WTC11 (cell line): ENCODE measurements around the gene RASSF3.

ENCODE experiments used
- CREM ChIP-seq: sonication (generic); formaldehyde crosslinking; IDR thresholded peaks from 2 replicates; pipeline ENCODE4 v1.8.1; 2022; ENCODE audit warnings: mild to moderate bottlenecking, missing genetic modification reagents, moderate library complexity
- CTCF ChIP-seq: fragments of 200-600 bp; IDR thresholded peaks from 2 replicates; pipeline ENCODE4 v1.8.0; 2022; ENCODE audit warnings: antibody characterized with exemption
- NFYB ChIP-seq: sonication (generic); formaldehyde crosslinking; conservative IDR thresholded peaks from 2 replicates; pipeline ENCODE4 v1.8.0; 2022; ENCODE audit warnings: low read depth, missing genetic modification reagents
- NR3C1 ChIP-seq: sonication (generic); formaldehyde crosslinking; conservative IDR thresholded peaks from 2 replicates; pipeline ENCODE4 v1.8.1; 2023; ENCODE audit warnings: low read depth, mild to moderate bottlenecking, missing genetic modification reagents
- RELA ChIP-seq: sonication (generic); formaldehyde crosslinking; IDR thresholded peaks from 2 replicates; pipeline ENCODE4 v1.8.1; 2022; ENCODE audit warnings: missing genetic modification reagents, mild to moderate bottlenecking, borderline replicate concordance
- RORB ChIP-seq: fragments of 250-450 bp; sonication (Bioruptor Pico); IDR thresholded peaks from 2 replicates; pipeline ENCODE4 v1.9.0; 2021; ENCODE audit warnings: mild to moderate bottlenecking
- SP1 ChIP-seq: sonication (generic); formaldehyde crosslinking; conservative IDR thresholded peaks from 2 replicates; pipeline ENCODE4 v1.8.1; 2022; ENCODE audit warnings: missing genetic modification reagents
- TEAD4 ChIP-seq: sonication (generic); formaldehyde crosslinking; IDR thresholded peaks from 2 replicates; pipeline ENCODE4 v1.8.0; 2022; ENCODE audit warnings: mild to moderate bottlenecking, missing genetic modification reagents
- TF ChIP-seq, protein P1 (sequence below): sonication (generic); formaldehyde crosslinking; IDR thresholded peaks from 2 replicates; pipeline ENCODE4 v1.8.0; 2022; ENCODE audit warnings: mild to moderate bottlenecking, missing genetic modification reagents

DNA sequence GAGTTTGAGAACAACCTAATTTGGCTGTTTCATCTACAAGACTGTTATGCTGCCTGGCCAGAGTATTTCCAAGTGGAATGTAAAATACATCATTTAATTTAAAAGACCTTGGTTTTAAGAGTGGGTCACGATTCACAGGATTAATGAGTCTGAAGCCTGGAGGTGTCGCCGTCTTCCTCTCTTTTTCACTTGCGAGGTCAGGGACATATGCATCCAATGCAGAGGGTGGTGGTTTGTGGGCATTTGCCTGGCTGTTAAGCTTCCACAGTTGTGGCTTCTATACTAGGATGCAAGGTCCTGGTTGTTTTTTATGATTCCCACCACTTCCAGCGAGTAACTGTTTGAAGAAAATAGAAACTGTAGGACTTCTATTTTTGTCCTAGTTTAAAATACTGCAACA, 22.8 kb upstream of the RASSF3 start:
- TF ChIP-seq CTCF (no peak), SP1 (no peak), NR3C1 (CRISPR knock-in tag) (no peak), CREM (no peak), RORB (CRISPR knock-in tag) (no peak), RELA (CRISPR knock-in tag) (no peak), TEAD4 (CRISPR knock-in tag) (no peak), NFYB (no peak)
- TF ChIP-seq, protein P1, sequence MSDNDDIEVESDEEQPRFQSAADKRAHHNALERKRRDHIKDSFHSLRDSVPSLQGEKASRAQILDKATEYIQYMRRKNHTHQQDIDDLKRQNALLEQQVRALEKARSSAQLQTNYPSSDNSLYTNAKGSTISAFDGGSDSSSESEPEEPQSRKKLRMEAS (CRISPR knock-in tag): no peak
